Mesothelial cell of epicardium (in vitro differentiated cells): ENCODE results near the gene SLC16A8. TPM values are rescaled to one million over a fixed set of nuclear protein-coding genes. Genes with fewer than 3 reads are reported as not detected.

Source experiments
- DNase-seq, 2 experiments: peaks; one replicate each; pipeline ENCODE4 v3.0.0; 2021; ENCODE audit warnings: low spot score in 2 of 2; ENCODE audit not compliant: unreplicated experiment in 2 of 2
- H3K27ac Mint-ChIP-seq: 2 replicates; pipeline ENCODE4 v1.8.0; 2021; ENCODE audit warnings: mixed read lengths
- H3K27me3 Mint-ChIP-seq: 2 replicates; pipeline ENCODE4 v1.8.0; 2021; ENCODE audit warnings: low read depth, mixed read lengths
- H3K36me3 Mint-ChIP-seq: 2 replicates; pipeline ENCODE4 v1.8.0; 2021; ENCODE audit warnings: mixed read lengths
- H3K4me1 Mint-ChIP-seq: 2 replicates; pipeline ENCODE4 v1.8.0; 2021; ENCODE audit warnings: mixed read lengths
- H3K4me3 Mint-ChIP-seq: 2 replicates; pipeline ENCODE4 v1.8.0; 2021; ENCODE audit warnings: mild to moderate bottlenecking, moderate library complexity, mixed read lengths
- H3K9me3 Mint-ChIP-seq: 2 replicates; pipeline ENCODE4 v1.8.0; 2021; ENCODE audit warnings: mixed read lengths
- total RNA-seq: library from RNA; stranded (reverse); gene quantifications from 3 replicates; pipeline ENCODE4 v1.2.1, GENCODE V29; 2021
- TF ChIP-seq, protein P1 (sequence below): fragments of 200-600 bp; sonication (generic); IDR thresholded peaks from one replicate; pipeline ENCODE4 v1.5.0; 2021; ENCODE audit warnings: antibody characterized with exemption; ENCODE audit not compliant: unreplicated experiment

SLC16A8 gene
- total RNA-seq, 1 donor from 2014 or later, result 0.60 TPM

GRCh38 chr22:38036392-38037062 is 47.5 kb downstream of the SLC16A8 start:
- DNase-seq, result no peak
- TF ChIP-seq, protein P1, sequence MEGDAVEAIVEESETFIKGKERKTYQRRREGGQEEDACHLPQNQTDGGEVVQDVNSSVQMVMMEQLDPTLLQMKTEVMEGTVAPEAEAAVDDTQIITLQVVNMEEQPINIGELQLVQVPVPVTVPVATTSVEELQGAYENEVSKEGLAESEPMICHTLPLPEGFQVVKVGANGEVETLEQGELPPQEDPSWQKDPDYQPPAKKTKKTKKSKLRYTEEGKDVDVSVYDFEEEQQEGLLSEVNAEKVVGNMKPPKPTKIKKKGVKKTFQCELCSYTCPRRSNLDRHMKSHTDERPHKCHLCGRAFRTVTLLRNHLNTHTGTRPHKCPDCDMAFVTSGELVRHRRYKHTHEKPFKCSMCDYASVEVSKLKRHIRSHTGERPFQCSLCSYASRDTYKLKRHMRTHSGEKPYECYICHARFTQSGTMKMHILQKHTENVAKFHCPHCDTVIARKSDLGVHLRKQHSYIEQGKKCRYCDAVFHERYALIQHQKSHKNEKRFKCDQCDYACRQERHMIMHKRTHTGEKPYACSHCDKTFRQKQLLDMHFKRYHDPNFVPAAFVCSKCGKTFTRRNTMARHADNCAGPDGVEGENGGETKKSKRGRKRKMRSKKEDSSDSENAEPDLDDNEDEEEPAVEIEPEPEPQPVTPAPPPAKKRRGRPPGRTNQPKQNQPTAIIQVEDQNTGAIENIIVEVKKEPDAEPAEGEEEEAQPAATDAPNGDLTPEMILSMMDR, result no peak
- Mint-ChIP-seq H3K36me3 (no peaks in the 10 kb centered on the region), H3K4me3 (no peak overlapping the region), H3K27me3 (no peaks in the 10 kb centered on the region), H3K27ac (no peak overlapping the region), H3K9me3 (no peaks in the 10 kb centered on the region), H3K4me1 (peaks cover 14% of the 10 kb centered on the region)

DNA sequence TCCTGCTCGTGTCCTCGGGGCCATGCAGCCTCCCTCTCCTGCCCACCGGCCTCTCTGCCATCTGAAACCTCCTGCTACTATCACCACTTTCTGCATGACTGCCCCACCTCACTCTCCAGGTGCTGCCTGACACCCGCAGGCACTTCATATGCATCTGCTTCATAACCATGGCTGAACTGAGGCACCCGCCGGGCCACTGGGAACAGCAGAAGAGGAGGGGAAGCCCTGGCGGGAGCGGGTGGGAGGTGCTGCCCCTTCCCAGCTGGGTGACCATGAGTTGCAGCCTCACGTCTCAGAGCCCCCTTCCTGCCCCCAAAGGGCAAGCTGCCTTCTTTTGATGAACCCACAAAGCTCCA is 48.5 kb downstream of the SLC16A8 start:
- peaks cover 17% of the 10 kb centered on the region for H3K4me1 Mint-ChIP-seq
- H3K4me3 Mint-ChIP-seq, result no peak overlapping the region
- H3K36me3 Mint-ChIP-seq, result no peaks in the 10 kb centered on the region
- H3K27me3 Mint-ChIP-seq, result no peaks in the 10 kb centered on the region
- H3K27ac Mint-ChIP-seq, result no peak overlapping the region
- H3K9me3 Mint-ChIP-seq, result no peaks in the 10 kb centered on the region
- no peak for DNase-seq
- TF ChIP-seq, protein P1, result no peak

- H3K27me3 Mint-ChIP-seq, result no peaks in the 10 kb centered on the region
- no peak overlapping the region for H3K4me3 Mint-ChIP-seq
- no peaks in the 10 kb centered on the region for H3K9me3 Mint-ChIP-seq
- no peaks in the 10 kb centered on the region for H3K36me3 Mint-ChIP-seq
- peaks cover 17% of the 10 kb centered on the region for H3K4me1 Mint-ChIP-seq
- TF ChIP-seq, protein P1, result no peak
- H3K27ac Mint-ChIP-seq, result no peak overlapping the region
- no peak for DNase-seq
Observed at GRCh38 chr22:38034884-38035529, 49.0 kb downstream of the SLC16A8 start.

DNA sequence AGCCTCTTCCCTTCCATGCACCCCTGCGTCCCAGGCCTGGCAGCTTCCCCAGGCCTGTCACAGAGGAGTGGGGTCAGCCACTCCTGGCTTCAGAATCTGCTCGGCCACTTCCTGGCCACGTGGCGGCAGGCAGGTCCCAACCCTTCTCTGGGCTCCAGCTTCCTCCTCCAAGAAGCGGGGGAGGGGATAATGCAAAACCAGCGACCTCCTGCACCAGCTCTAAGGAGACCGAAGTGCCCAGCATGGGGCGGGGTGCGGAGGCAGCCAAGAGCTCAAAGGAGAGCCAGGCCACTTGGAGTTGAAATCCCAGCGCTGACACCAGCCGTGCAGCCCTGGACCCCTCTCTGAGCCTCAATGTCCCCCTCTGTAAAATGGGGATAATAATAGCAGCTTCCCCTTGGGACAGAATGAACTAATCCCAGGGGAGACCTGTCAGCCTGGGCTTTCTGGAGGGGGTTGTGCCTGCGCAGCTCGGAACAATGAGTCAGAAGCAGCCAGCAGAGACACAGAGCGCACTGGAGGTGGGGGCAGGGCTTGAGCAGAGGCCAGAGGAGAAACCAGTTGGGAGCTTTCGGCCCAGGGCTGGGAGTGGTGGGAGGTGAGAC is 49.6 kb downstream of the SLC16A8 start:
- Mint-ChIP-seq H3K27ac (peak overlapping the region; percentile 77), H3K9me3 (no peaks in the 10 kb centered on the region), H3K27me3 (no peaks in the 10 kb centered on the region), H3K4me1 (peaks cover 17% of the 10 kb centered on the region), H3K4me3 (no peak overlapping the region), H3K36me3 (no peaks in the 10 kb centered on the region)
- DNase-seq, result no peak
- TF ChIP-seq, protein P1, result no peak

- Mint-ChIP-seq H3K27me3 (no peaks in the 10 kb centered on the region), H3K4me3 (no peak overlapping the region), H3K4me1 (peaks cover 17% of the 10 kb centered on the region), H3K36me3 (no peaks in the 10 kb centered on the region), H3K27ac (peak overlapping the region; percentile 77), H3K9me3 (no peaks in the 10 kb centered on the region)
- TF ChIP-seq, protein P1, result no peak
- DNase-seq, result no peak
Observed at GRCh38 chr22:38033522-38034277, 50.3 kb downstream of the SLC16A8 start.
